ENCODE measurements around the gene DLG3. TPM values are rescaled to one million over a fixed set of nuclear protein-coding genes. Genes with fewer than 3 reads are reported as not detected.

The DLG3 gene
- polyA plus RNA-seq, 3 donors: 0.12 to 0.17 TPM; not detected in 1

GRCh38 chrX:70402721-70403120 lies 41.9 kb upstream of the DLG3 start:
- Mint-ChIP-seq H3K4me3 (no peak overlapping the region), H3K4me1 (peaks cover 4% of the 10 kb centered on the region), H3K27me3 (ENCODE audit: low read depth in 3 of 3) (no peaks in the 10 kb centered on the region), H3K9me3 (peaks cover 0 to 4% (median 0%) of the 10 kb centered on the region in 7 donors), H3K27ac (no peak overlapping the region), H3K36me3 (peaks cover 22 to 37% of the 10 kb centered on the region in 2 donors)
- H2AFZ ChIP-seq (ENCODE audit: insufficient read depth, low read depth, low read length, poor library complexity, severe bottlenecking): no peak overlapping the region
- intact Hi-C loops (cut with micrococcal nuclease): no loop called here
- no peaks in the 10 kb centered on the region for H3K27me3 ChIP-seq (ENCODE audit: control insufficient read depth in 2 of 2, insufficient read depth in 2 of 2, low read length in 2 of 2)
- WGBS (ENCODE audit: insufficient coverage): no CpG with 5 or more reads among the region's 2 CpGs
- TF ChIP-seq CTCF (IDR thresholded peaks at IDR 0.05): no peak
- H3K9me3 ChIP-seq (replicated peaks in 1 of 2; ENCODE audit: control insufficient read depth in 1 of 2, insufficient read depth in 1 of 2, low read length in 2 of 2): no peaks in the 10 kb centered on the region
- no peak overlapping the region for H3K9ac ChIP-seq (ENCODE audit: insufficient read depth, low read length, poor library complexity, severe bottlenecking)
- no peak overlapping the region for H3K4me3 ChIP-seq (replicated peaks in 1 of 3; ENCODE audit: low read depth in 2 of 3, low read length in 3 of 3)
- H3K79me2 ChIP-seq (ENCODE audit: insufficient read depth, low read length): no peaks in the 10 kb centered on the region
- H4K20me1 ChIP-seq (ENCODE audit: insufficient read depth, low read length): no peaks in the 10 kb centered on the region
- no peak overlapping the region for H3K4me2 ChIP-seq (replicated peaks; ENCODE audit: extremely low read depth, low read length, poor library complexity, severe bottlenecking)
- no peak overlapping the region for H3K27ac ChIP-seq (ENCODE audit: low read depth in 1 of 2, low read length in 2 of 2)
- peaks cover 7% of the 10 kb centered on the region in 2 donors for H3K4me1 ChIP-seq (ENCODE audit: control insufficient read depth in 1 of 2, insufficient read depth in 2 of 2, low read length in 2 of 2)
- H3K36me3 ChIP-seq (replicated peaks in 1 of 2; ENCODE audit: control insufficient read depth in 1 of 2, insufficient read depth in 2 of 2, low read length in 2 of 2): peaks cover 9 to 58% of the 10 kb centered on the region in 2 donors
- no peak for DNase-seq

- no CpG with 5 or more reads among the region's 1 CpG for WGBS (ENCODE audit: insufficient coverage)
- H3K27me3 ChIP-seq (ENCODE audit: control insufficient read depth in 2 of 2, insufficient read depth in 2 of 2, low read length in 2 of 2): no peaks in the 10 kb centered on the region
Observed at GRCh38 chrX:70405003-70405402, 39.6 kb upstream of the DLG3 start.

More at GRCh38 chrX:70405003-70405402, 39.6 kb upstream of the DLG3 start:
- no peak overlapping the region for H3K4me3 ChIP-seq (replicated peaks in 1 of 3; ENCODE audit: low read depth in 2 of 3, low read length in 3 of 3)
- no peak for DNase-seq
- H3K27ac Mint-ChIP-seq: no peak overlapping the region
- H3K27me3 Mint-ChIP-seq (ENCODE audit: low read depth in 3 of 3): no peaks in the 10 kb centered on the region
- H3K4me1 ChIP-seq (ENCODE audit: control insufficient read depth in 1 of 2, insufficient read depth in 2 of 2, low read length in 2 of 2): no peaks in the 10 kb centered on the region
- no peaks in the 10 kb centered on the region for H4K20me1 ChIP-seq (ENCODE audit: insufficient read depth, low read length)
- no peaks in the 10 kb centered on the region for H3K4me1 Mint-ChIP-seq
- H2AFZ ChIP-seq (ENCODE audit: insufficient read depth, low read depth, low read length, poor library complexity, severe bottlenecking): no peak overlapping the region
- TF ChIP-seq CTCF (IDR thresholded peaks at IDR 0.05): no peak
- H3K9me3 ChIP-seq (replicated peaks in 1 of 2; ENCODE audit: control insufficient read depth in 1 of 2, insufficient read depth in 1 of 2, low read length in 2 of 2): no peaks in the 10 kb centered on the region
- H3K36me3 ChIP-seq (replicated peaks in 1 of 2; ENCODE audit: control insufficient read depth in 1 of 2, insufficient read depth in 2 of 2, low read length in 2 of 2): peaks cover 14 to 68% of the 10 kb centered on the region in 2 donors
- no peak overlapping the region for H3K9ac ChIP-seq (ENCODE audit: insufficient read depth, low read length, poor library complexity, severe bottlenecking)
- H3K27ac ChIP-seq (ENCODE audit: low read depth in 1 of 2, low read length in 2 of 2): no peak overlapping the region
- no peak overlapping the region for H3K4me2 ChIP-seq (replicated peaks; ENCODE audit: extremely low read depth, low read length, poor library complexity, severe bottlenecking)
- intact Hi-C loops (cut with micrococcal nuclease): no loop called here
- peaks cover 32 to 51% of the 10 kb centered on the region in 2 donors for H3K36me3 Mint-ChIP-seq
- H3K9me3 Mint-ChIP-seq: peaks cover 0 to 4% (median 0%) of the 10 kb centered on the region in 7 donors
- H3K79me2 ChIP-seq (ENCODE audit: insufficient read depth, low read length): no peaks in the 10 kb centered on the region
- H3K4me3 Mint-ChIP-seq: no peak overlapping the region

Measured in CD14-positive monocyte (primary cell).